ENCODE measurements around the gene SLC9C1. TPM values are rescaled to one million over a fixed set of nuclear protein-coding genes. Genes with fewer than 3 reads are reported as not detected.

SLC9C1 gene
- total RNA-seq, 1 experiment from 2014 or later = not detected

DNA sequence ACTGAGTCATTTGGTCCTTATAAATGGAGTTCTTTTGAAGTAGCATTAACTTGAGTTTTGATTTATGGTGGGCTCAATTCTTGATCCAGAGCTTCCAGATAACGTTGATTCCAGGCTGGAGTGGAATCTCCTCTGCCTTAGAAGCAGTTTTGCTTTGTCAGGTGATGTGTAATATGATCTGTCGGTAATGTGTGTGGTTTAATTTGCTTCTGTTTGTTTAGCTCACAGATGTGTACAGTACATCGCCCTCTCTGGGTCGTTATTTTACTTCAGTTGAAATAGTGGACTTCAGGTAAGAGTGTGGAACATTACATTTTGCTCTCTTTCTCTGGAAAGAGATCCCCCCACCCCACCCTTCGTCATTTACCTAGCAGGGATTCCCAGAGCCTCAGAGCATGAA, 184.7 kb downstream of the SLC9C1 start:
- Histone ChIP-seq H3K4me3 (ENCODE audit: low read depth, low read length, poor library complexity, severe bottlenecking) (no peak overlapping the region), H3K36me3 (ENCODE audit: insufficient read depth, low read length, poor library complexity, severe bottlenecking) (no peaks in the 10 kb centered on the region), H3K27me3 (replicated peaks; ENCODE audit: insufficient read depth, low read depth, low read length, poor library complexity) (no peaks in the 10 kb centered on the region), H3K4me1 (ENCODE audit: insufficient read depth, low read length, poor library complexity, severe bottlenecking) (no peaks in the 10 kb centered on the region), H3K9me3 (ENCODE audit: low read depth, low read length, poor library complexity, severe bottlenecking) (no peaks in the 10 kb centered on the region), H3K27ac (ENCODE audit: low read depth, low read length, poor library complexity, severe bottlenecking) (no peak overlapping the region)
- POLR2A ChIA-PET (ENCODE audit: low non-redundant PET) = no interaction called here
- intact Hi-C loops (cut with micrococcal nuclease; ENCODE audit: unreplicated experiment) = no loop called here
- no peak for TF ChIP-seq EZH2 (IDR thresholded peaks at IDR 0.05; ENCODE audit: borderline replicate concordance, low read depth, low read length, poor library complexity, severe bottlenecking)
- TF ChIP-seq, protein P1, sequence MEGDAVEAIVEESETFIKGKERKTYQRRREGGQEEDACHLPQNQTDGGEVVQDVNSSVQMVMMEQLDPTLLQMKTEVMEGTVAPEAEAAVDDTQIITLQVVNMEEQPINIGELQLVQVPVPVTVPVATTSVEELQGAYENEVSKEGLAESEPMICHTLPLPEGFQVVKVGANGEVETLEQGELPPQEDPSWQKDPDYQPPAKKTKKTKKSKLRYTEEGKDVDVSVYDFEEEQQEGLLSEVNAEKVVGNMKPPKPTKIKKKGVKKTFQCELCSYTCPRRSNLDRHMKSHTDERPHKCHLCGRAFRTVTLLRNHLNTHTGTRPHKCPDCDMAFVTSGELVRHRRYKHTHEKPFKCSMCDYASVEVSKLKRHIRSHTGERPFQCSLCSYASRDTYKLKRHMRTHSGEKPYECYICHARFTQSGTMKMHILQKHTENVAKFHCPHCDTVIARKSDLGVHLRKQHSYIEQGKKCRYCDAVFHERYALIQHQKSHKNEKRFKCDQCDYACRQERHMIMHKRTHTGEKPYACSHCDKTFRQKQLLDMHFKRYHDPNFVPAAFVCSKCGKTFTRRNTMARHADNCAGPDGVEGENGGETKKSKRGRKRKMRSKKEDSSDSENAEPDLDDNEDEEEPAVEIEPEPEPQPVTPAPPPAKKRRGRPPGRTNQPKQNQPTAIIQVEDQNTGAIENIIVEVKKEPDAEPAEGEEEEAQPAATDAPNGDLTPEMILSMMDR (conservative IDR thresholded peaks at IDR 0.05; ENCODE audit: low read depth, low read length) = no peak
- BruUV-seq (replicated peaks) = no TSS peak
- DNase-seq (ENCODE audit: low spot score) = no peak
- CTCF ChIA-PET = no interaction called here

DNA sequence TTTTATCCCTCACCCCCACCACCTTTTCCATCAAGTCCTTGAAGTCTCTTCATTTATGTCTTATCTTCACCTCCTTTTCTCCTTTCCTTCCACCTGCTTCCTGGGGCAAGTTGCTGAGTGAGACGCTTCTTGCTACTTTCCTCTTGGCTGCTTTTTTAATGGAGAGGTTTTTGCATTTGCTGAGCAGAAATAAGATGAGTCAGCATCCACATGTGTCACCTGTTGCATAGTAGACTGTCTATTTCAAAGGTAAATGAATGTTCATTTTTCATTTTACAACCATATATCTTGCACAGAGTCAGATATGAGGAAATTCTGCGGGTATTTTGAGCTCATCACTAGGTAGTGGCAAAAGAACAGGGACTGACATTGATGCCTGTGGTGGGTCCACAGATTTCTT, 189.2 kb downstream of the SLC9C1 start:
- ChIA-PET POLR2A (ENCODE audit: low non-redundant PET) (no interaction called here), CTCF (no interaction called here)
- no TSS peak for BruUV-seq (replicated peaks)
- Histone ChIP-seq H3K36me3 (ENCODE audit: insufficient read depth, low read length, poor library complexity, severe bottlenecking) (no peaks in the 10 kb centered on the region), H3K27me3 (replicated peaks; ENCODE audit: insufficient read depth, low read depth, low read length, poor library complexity) (no peaks in the 10 kb centered on the region), H3K4me3 (ENCODE audit: low read depth, low read length, poor library complexity, severe bottlenecking) (no peak overlapping the region), H3K4me1 (ENCODE audit: insufficient read depth, low read length, poor library complexity, severe bottlenecking) (no peaks in the 10 kb centered on the region), H3K27ac (ENCODE audit: low read depth, low read length, poor library complexity, severe bottlenecking) (no peak overlapping the region), H3K9me3 (ENCODE audit: low read depth, low read length, poor library complexity, severe bottlenecking) (no peaks in the 10 kb centered on the region)
- no peak for DNase-seq (ENCODE audit: low spot score)
- TF ChIP-seq, protein P1 (conservative IDR thresholded peaks at IDR 0.05; ENCODE audit: low read depth, low read length) = no peak
- TF ChIP-seq EZH2 (IDR thresholded peaks at IDR 0.05; ENCODE audit: borderline replicate concordance, low read depth, low read length, poor library complexity, severe bottlenecking) = no peak
- intact Hi-C loops (cut with micrococcal nuclease; ENCODE audit: unreplicated experiment) = no loop called here

DNA sequence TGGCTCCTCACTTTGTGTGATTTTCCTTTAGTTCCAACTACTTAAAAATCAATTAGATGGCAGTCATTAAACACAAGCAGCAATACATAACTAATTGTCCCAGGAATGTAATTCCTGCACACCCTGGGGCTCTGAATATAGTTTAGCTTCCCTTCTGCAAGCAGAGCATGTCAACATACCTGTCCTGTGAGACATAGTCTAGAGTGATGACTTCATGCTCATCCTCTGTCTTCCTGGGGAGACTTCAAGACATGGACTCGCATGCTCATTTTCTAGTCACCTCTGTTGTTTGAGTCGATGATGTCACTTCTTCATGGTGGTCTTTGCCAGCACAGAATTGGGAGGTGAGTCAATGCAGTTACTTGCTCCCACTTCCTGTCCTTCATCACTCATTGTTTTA, 192.1 kb downstream of the SLC9C1 start:
- CTCF ChIA-PET = no interaction called here
- DNase-seq (ENCODE audit: low spot score) = no peak

More for the DNA sequence above, 192.1 kb downstream of the SLC9C1 start:
- peaks cover 4% of the 10 kb centered on the region for H3K4me1 ChIP-seq (ENCODE audit: insufficient read depth, low read length, poor library complexity, severe bottlenecking)
- POLR2A ChIA-PET (ENCODE audit: low non-redundant PET) = no interaction called here
- H3K9me3 ChIP-seq (ENCODE audit: low read depth, low read length, poor library complexity, severe bottlenecking) = no peaks in the 10 kb centered on the region
- no peaks in the 10 kb centered on the region for H3K36me3 ChIP-seq (ENCODE audit: insufficient read depth, low read length, poor library complexity, severe bottlenecking)
- intact Hi-C loops (cut with micrococcal nuclease; ENCODE audit: unreplicated experiment) = no loop called here
- H3K4me3 ChIP-seq (ENCODE audit: low read depth, low read length, poor library complexity, severe bottlenecking) = no peak overlapping the region
- no peak overlapping the region for H3K27ac ChIP-seq (ENCODE audit: low read depth, low read length, poor library complexity, severe bottlenecking)
- TF ChIP-seq EZH2 (IDR thresholded peaks at IDR 0.05; ENCODE audit: borderline replicate concordance, low read depth, low read length, poor library complexity, severe bottlenecking) = no peak
- TF ChIP-seq, protein P1 (conservative IDR thresholded peaks at IDR 0.05; ENCODE audit: low read depth, low read length) = no peak
- BruUV-seq (replicated peaks) = no TSS peak
- no peaks in the 10 kb centered on the region for H3K27me3 ChIP-seq (replicated peaks; ENCODE audit: insufficient read depth, low read depth, low read length, poor library complexity)

All from A673 (cell line).